Limb (tissue), 2 donors: ENCODE results near the gene GHRHR.

Experiments used
- DNase-seq, 2 donors: peaks; one replicate each; pipeline ENCODE4 v3.0.0-alpha.2; 2016; ENCODE audit errors: extremely low spot score in 2 of 2

The GHRHR gene

GRCh38 chr7:30984359-30985107 is 20.8 kb downstream of the GHRHR start:
- no peak for DNase-seq

DNA sequence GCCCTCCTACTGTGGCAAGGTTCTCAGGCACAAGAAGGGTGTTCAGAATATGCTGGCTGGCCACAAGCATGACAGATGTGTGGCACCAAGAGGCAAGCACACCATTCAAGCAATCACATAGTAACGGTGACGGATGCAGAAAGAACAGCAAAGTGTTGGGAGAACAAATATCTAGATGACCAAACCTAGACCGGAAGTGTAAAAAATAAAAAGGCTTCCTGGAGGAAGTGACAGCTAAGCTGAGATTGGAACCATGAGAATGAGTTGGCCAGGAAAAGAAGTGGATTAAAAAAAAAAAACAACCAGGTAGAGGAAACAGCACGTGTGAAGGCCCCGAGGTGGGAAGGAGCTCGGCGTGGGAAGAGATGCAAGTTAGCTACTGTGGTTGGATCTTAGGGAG is 22.0 kb downstream of the GHRHR start:
- DNase-seq: no peak

GRCh38 chr7:30986331-30986730 is 22.6 kb downstream of the GHRHR start:
- DNase-seq: no peak

- no peak for DNase-seq
These were observed 23.0 kb downstream of the GHRHR start for GRCh38 chr7:30986738-30987137.

DNA sequence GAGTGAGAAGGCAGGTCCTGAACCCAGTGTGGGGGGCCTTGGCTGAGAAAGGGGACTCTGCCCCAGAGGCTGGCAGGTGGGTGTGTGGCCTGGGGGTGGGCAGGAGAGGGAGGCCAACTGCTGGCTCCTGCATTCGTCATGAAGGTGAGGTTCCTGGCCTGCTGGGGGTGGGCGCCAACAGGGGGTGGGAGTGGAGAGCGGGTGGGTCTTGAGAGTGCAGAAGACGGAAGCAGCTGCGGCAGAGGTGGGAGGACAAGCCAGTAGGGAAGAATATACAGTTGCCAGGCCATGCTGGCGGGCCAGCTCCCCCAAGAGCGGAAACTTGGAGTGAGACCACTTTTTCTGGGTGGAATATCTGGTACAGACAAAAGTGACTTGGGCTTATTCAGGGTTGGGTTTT is 23.4 kb downstream of the GHRHR start:
- DNase-seq: no peak

DNA sequence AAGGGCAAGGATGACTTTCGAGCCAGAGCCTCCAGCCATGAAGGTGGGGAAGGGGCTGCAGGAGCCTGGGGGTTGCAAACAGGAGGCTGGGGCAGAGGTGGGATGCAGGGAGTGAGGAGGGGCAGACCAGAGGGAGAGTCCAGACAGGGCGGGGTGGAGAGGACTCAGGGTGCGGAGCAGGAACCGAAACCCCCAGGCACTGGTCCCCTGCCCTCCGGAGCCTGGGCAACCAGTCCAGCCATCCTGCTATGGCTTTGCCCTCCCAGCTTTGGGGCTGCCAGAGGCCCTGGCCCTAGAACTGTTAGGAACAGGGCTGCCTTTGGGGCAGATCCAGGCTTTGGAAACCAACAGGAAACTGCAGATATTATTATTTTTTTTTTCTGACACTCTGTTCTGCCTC is 24.2 kb downstream of the GHRHR start:
- DNase-seq: no peak

GRCh38 chr7:30988351-30989005 is 24.7 kb downstream of the GHRHR start:
- peak in 1 of 2 donors; percentile 56 for DNase-seq

DNA sequence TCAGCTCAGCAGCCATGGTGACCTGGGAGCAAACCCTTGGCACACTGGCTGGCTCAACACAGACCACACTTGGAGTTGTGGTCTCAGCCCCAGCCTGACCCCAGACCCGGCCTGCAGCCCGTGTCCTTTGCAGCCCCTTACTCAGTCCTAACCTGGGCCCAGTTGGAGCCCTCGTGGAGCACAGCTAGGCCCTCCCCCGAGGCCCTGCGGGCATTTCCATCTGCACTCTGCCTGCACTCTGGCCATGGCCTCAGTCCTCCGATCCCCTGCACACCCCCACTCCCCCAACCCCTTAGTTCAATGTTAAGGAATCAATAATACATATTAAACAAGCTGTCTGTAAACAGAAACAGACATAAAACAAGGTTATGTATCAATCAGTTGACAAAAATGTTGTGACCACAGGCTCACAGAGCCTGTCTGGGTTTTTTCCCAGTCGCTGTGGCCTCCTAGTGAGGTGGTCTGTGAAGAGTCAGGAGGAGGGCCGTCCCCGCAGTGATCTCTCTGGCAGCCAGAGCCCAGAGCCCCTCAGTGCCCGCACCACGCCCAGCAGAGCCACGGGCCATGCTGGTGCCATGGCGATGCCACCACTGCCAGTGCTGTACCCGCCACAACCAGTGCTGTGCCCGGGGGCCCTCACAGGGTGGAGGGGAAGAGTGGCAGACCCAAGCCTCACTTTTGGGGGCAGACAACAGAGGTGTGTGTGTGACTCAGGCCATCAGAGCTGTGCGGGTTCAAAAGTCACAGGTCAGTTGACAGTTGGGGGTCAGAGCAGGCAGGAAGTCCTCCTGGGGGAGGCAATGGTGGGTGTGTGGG is 25.5 kb downstream of the GHRHR start:
- DNase-seq: no peak

DNA sequence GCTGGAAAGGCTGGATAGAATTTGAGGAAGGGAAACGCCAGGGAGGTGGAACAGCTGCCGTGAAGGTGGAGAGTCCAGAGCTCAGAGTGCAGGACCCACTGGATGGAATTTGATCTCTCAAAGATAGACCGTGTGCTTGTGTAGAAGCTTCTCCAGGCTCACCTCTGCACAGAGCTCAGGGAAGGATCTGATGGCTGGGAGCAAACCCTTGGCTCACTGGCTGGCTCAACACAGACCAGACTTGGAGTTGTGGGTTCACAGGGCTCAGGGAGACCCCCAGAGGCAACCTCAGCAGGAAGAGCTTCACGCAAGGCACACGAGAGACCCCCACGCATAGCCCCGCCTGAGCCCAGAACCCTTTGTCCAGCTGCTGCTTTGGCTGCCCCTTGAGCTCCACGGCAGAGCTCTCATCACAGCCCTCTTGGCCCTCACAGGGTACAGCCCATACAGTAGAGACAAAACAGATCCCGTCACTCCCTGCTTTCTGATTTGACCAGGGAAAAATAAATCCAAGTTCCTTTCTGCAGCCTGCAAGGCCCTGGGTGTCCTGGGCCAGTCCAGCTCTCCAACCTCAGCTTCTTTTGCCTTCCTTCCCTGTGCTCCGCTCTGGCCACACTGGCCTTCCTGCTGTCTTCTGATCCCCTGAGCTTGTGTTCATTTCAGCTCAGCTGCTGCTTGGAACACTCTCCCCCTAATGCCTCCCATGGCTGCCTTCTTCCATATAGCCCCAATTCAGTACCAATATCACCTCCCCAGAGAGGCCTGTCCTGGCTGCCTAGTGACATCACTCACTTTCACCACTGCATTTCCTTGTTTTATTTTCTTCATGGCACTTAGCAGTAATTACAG is 26.3 kb downstream of the GHRHR start:
- DNase-seq: no peak

GRCh38 chr7:30990673-30991170 is 27.0 kb downstream of the GHRHR start:
- no peak for DNase-seq

DNA sequence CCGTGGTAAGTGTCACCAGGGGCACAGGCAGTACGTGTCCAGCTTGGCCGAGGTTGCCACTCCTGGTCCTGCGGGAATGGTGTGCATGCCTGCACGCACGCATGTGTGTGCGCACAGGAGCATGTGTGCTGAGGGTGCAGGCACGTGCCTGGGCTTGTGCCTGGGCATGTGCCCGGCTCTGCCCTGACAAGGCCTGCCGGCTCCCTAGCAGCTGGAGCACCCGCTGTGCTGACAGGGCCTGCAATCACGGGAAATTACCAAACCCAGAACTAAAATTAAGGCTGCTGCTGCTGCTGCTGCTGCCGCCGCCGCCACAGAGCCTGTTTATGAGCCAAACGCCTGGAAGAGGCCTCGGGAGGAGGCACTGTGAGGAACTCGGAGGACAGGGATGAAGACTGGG is 28.7 kb downstream of the GHRHR start:
- DNase-seq: no peak

- DNase-seq: no peak
These were observed 30.7 kb downstream of the GHRHR start for GRCh38 chr7:30994206-30995100.

- DNase-seq: no peak
These were observed 31.8 kb downstream of the GHRHR start for GRCh38 chr7:30995536-30995935.

DNA sequence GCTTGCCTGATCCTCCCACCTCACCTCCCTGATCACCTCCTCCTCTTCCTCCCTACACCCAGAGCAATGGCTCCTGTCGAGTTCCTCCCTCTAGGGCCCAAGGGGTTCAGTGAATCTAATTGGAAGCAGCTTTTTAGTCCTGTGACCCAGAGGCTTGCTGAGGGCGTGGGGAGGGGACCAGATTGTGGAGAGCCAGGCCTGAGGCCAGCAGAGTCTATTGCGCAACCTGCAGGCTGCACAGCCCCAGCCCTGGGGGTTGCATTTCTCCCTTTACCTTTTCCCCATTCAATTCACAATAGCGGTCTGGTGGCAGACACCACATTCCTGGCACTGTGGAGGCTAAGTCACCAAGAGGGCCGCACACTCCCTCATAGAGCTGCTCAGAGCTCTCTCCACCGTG is 32.5 kb downstream of the GHRHR start:
- DNase-seq: no peak

GRCh38 chr7:30996883-30997282 is 33.1 kb downstream of the GHRHR start:
- DNase-seq: no peak

GRCh38 chr7:30997316-30997715 is 33.6 kb downstream of the GHRHR start:
- DNase-seq: no peak

DNA sequence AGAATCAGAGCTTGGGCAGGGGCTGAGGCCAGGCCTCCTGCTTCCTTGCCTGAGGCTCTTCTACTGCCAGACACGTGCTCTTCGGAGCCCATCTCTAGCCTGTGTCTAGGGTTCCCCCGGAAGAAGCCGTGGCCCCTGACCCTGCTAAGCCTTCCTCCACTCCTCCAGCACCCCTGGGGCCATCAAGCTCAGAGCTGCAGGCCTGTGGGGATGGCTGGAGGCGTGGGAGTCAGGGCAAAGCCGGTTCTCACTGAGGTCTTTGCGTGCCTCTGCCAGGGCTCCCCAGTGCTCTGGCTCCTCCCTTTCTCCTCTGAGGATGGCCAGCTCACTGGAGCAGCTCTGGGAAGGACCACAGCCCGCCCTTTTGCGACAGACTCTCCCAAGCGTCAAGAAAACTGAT is 34.4 kb downstream of the GHRHR start:
- no peak for DNase-seq

DNA sequence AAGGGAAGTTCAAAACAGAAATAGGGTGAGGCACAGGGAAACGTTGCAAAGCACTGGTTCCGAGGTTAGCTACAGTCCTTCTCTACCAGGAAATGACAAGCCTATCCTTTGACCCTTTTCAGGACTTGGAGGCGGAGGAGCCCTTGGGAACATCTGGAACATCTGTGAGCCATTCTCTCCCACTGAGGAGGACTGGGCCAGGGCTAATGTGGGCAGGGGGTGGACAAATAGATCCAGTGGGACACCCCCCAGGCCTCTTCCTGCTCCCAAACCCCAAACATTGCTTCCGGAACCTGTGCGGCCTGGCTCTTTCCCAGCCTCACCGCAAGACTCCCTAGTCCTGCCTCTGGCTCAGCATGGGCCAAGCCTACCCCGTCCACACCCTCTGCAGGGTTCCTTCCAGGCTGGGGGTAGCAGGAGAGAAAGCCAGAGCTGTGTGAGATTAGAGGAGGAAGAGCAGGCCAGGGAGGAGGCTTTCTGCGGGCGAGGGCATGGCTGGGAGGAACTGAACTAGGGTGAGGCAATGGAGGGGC is 36.5 kb downstream of the GHRHR start:
- DNase-seq: no peak

DNA sequence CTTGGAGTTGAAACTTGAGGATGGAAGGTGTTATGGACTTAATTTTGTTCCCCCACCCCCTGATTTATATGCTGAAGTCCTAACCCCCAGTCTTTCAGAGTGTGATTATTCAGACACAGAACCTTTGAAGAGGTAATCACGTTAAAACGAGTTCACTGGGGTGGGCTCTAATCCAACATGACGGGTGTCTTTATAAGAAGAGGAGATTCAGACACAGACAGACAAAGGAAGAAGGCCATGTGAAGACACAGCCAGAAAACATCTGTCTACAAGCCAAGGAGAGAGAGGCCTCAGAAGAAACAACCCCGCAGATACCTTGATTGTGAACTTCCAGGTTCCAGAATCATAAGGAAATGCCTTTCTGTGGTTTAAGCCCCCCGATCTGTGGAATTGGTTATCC is 37.0 kb downstream of the GHRHR start:
- no peak for DNase-seq

GRCh38 chr7:31002256-31002655 is 38.5 kb downstream of the GHRHR start:
- no peak for DNase-seq
